ENCODE results near the gene MFAP4.

The MFAP4 gene

DNA sequence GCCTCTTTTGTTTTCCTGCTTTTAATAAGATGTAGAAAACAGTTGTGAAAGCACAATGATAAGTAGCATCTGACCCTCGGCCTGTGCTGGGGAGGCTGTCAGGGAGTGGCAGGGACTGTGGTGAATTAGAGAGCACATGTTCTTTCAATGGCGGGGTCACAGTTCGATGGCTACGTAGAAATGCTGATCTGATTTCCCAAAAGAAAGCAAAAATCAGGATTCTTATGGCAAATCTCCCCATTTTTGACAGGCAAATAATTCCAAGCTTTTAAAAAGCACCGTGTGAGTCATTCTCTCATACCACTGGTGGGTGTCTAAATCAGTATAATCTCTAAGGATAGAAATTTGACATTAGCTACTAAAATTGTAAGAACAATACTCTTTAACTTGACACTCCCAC is 12.9 kb downstream of the MFAP4 start:
- H3K9me3 ChIP-seq (ENCODE audit: insufficient read depth, low read depth, low read length) = no peaks in the 10 kb centered on the region
- no peak overlapping the region for H2AFZ ChIP-seq (ENCODE audit: low read length)
- H3K9ac ChIP-seq (ENCODE audit: low read depth, low read length, poor library complexity, severe bottlenecking) = no peak overlapping the region
- no peak overlapping the region for H3K4me2 ChIP-seq (ENCODE audit: low read depth, low read length, poor library complexity, severe bottlenecking)
- H4K20me1 ChIP-seq (ENCODE audit: insufficient read depth, low read length, poor library complexity, severe bottlenecking) = no peaks in the 10 kb centered on the region
- no peaks in the 10 kb centered on the region for H3K27me3 ChIP-seq (ENCODE audit: insufficient read depth, low read length, poor library complexity, severe bottlenecking)
- H3F3A ChIP-seq (ENCODE audit: low read depth) = no peaks in the 10 kb centered on the region
- H3K36me3 ChIP-seq (ENCODE audit: insufficient read depth, low read length) = no peaks in the 10 kb centered on the region
- H3K4me3 ChIP-seq (ENCODE audit: low read length, poor library complexity, severe bottlenecking) = no peak overlapping the region
- H3K9me2 ChIP-seq (replicated peaks; ENCODE audit: low read depth, low read length) = no peaks in the 10 kb centered on the region
- no peak for TF ChIP-seq EZH2phosphoT487 (IDR thresholded peaks at IDR 0.05; ENCODE audit: borderline replicate concordance)
- TF ChIP-seq, protein P1, sequence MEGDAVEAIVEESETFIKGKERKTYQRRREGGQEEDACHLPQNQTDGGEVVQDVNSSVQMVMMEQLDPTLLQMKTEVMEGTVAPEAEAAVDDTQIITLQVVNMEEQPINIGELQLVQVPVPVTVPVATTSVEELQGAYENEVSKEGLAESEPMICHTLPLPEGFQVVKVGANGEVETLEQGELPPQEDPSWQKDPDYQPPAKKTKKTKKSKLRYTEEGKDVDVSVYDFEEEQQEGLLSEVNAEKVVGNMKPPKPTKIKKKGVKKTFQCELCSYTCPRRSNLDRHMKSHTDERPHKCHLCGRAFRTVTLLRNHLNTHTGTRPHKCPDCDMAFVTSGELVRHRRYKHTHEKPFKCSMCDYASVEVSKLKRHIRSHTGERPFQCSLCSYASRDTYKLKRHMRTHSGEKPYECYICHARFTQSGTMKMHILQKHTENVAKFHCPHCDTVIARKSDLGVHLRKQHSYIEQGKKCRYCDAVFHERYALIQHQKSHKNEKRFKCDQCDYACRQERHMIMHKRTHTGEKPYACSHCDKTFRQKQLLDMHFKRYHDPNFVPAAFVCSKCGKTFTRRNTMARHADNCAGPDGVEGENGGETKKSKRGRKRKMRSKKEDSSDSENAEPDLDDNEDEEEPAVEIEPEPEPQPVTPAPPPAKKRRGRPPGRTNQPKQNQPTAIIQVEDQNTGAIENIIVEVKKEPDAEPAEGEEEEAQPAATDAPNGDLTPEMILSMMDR (conservative IDR thresholded peaks at IDR 0.05; ENCODE audit: low read length) = no peak
- H3K4me1 ChIP-seq (ENCODE audit: insufficient read depth, low read length, poor library complexity, severe bottlenecking) = peaks cover 42% of the 10 kb centered on the region
- H3K79me2 ChIP-seq (ENCODE audit: insufficient read depth, low read length) = peaks cover 11% of the 10 kb centered on the region

DNA sequence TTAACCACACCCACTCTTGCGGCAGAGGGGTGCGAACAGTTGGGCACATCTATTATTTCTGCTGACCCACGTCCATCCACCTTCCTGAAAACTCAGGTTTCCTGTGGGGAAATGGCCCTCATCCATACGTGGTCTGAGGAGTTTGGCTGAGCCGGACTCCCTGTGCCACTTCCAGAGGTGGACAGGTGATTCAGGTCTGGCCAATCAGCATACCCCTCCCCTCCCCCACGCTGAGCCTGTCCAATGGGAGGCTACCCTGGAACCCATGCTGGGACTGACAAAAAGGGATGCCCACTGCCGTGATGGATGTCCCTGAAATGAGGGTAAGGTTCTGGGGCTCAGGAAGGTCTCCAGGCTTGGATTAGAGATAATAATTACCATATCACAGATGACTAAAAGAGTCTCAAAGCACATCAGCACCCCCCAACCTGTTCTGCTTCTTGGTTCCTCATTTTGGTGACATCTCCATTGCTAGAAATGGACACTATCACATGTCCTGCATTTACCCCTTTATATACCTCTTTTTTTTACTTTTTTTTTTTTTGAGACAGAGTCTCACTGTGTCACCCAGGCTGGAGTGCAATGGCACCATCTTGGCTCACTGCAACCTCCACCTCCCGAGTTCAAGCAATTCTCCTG is 14.0 kb downstream of the MFAP4 start:
- Histone ChIP-seq H3K36me3 (ENCODE audit: insufficient read depth, low read length) (no peaks in the 10 kb centered on the region), H3K4me1 (ENCODE audit: insufficient read depth, low read length, poor library complexity, severe bottlenecking) (peaks cover 36% of the 10 kb centered on the region), H3K9me3 (ENCODE audit: insufficient read depth, low read depth, low read length) (no peaks in the 10 kb centered on the region), H4K20me1 (ENCODE audit: insufficient read depth, low read length, poor library complexity, severe bottlenecking) (no peaks in the 10 kb centered on the region), H3F3A (ENCODE audit: low read depth) (no peaks in the 10 kb centered on the region), H3K79me2 (ENCODE audit: insufficient read depth, low read length) (0 out of 2 replicates have a peak, but pooled peaks cover 3% of the 10 kb centered on the region), H3K4me2 (ENCODE audit: low read depth, low read length, poor library complexity, severe bottlenecking) (no peak overlapping the region), H3K9ac (ENCODE audit: low read depth, low read length, poor library complexity, severe bottlenecking) (no peak overlapping the region), H2AFZ (ENCODE audit: low read length) (no peak overlapping the region), H3K4me3 (ENCODE audit: low read length, poor library complexity, severe bottlenecking) (no peak overlapping the region), H3K27me3 (ENCODE audit: insufficient read depth, low read length, poor library complexity, severe bottlenecking) (no peaks in the 10 kb centered on the region), H3K9me2 (replicated peaks; ENCODE audit: low read depth, low read length) (no peaks in the 10 kb centered on the region)
- TF ChIP-seq, protein P1 (conservative IDR thresholded peaks at IDR 0.05; ENCODE audit: low read length) = no peak
- no peak for TF ChIP-seq EZH2phosphoT487 (IDR thresholded peaks at IDR 0.05; ENCODE audit: borderline replicate concordance)

DNA sequence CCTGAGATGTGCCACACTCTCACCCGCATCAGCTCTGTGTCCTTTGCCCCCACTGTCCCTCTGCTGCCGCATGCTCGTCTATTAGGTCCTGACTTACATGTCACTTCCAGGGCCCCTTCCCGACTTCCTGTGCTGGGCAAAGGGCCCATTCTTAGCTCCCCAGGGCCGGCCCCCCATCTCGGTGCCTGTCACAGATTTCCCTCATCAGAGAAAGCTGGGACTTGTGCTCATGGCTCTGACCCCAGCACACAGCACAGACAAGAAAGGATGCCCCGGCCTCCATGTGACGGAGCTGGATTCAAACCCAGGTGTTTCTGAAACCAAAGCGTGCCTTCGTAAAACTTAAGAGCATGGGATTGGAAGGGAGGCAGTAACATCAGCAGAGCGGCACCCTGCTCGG is 14.6 kb downstream of the MFAP4 start:
- H3F3A ChIP-seq (ENCODE audit: low read depth) = no peaks in the 10 kb centered on the region

More for the DNA sequence above, 14.6 kb downstream of the MFAP4 start:
- no peaks in the 10 kb centered on the region for H3K9me2 ChIP-seq (replicated peaks; ENCODE audit: low read depth, low read length)
- H3K9me3 ChIP-seq (ENCODE audit: insufficient read depth, low read depth, low read length) = no peaks in the 10 kb centered on the region
- H3K4me2 ChIP-seq (ENCODE audit: low read depth, low read length, poor library complexity, severe bottlenecking) = no peak overlapping the region
- peaks cover 36% of the 10 kb centered on the region for H3K4me1 ChIP-seq (ENCODE audit: insufficient read depth, low read length, poor library complexity, severe bottlenecking)
- no peak overlapping the region for H3K4me3 ChIP-seq (ENCODE audit: low read length, poor library complexity, severe bottlenecking)
- TF ChIP-seq, protein P1 (conservative IDR thresholded peaks at IDR 0.05; ENCODE audit: low read length) = no peak
- no peak for TF ChIP-seq EZH2phosphoT487 (IDR thresholded peaks at IDR 0.05; ENCODE audit: borderline replicate concordance)
- no peaks in the 10 kb centered on the region for H3K27me3 ChIP-seq (ENCODE audit: insufficient read depth, low read length, poor library complexity, severe bottlenecking)
- no peaks in the 10 kb centered on the region for H3K36me3 ChIP-seq (ENCODE audit: insufficient read depth, low read length)
- H3K9ac ChIP-seq (ENCODE audit: low read depth, low read length, poor library complexity, severe bottlenecking) = no peak overlapping the region
- no peak overlapping the region for H2AFZ ChIP-seq (ENCODE audit: low read length)
- H3K79me2 ChIP-seq (ENCODE audit: insufficient read depth, low read length) = 0 out of 2 replicates have a peak, but pooled peaks cover 3% of the 10 kb centered on the region
- H4K20me1 ChIP-seq (ENCODE audit: insufficient read depth, low read length, poor library complexity, severe bottlenecking) = no peaks in the 10 kb centered on the region

All from Loucy (cell line).